GM23338 (cell line): Measurements from ENCODE around the gene CABYR. TPM values are rescaled to one million over a fixed set of nuclear protein-coding genes. Genes with fewer than 3 reads are reported as not detected.

ENCODE experiments used
- ATAC-seq: fragments of 200-7000 bp; cut with Tn5 transposase; 3 replicates; pipeline ENCODE4 v1.9.1; 2020
- DNase-seq: peaks from one replicate; pipeline ENCODE4 v3.0.0-alpha.2; 2015; ENCODE audit warnings: low spot score
- H2AFZ ChIP-seq: fragments of 200-600 bp; sonication (generic); 2 replicates; pipeline ENCODE4 v1.8.0; 2016; ENCODE audit warnings: antibody characterized with exemption, mild to moderate bottlenecking, moderate library complexity
- H3F3A ChIP-seq: fragments of 200-600 bp; sonication (generic); replicated peaks from 2 replicates; pipeline ENCODE4 v1.8.0; 2017; ENCODE audit warnings: antibody characterized with exemption, mixed run types, low read depth
- H3K27ac ChIP-seq: fragments of 200-600 bp; sonication (generic); 2 replicates; pipeline ENCODE4 v1.6.1; 2016; ENCODE audit warnings: low read depth
- H3K27me3 ChIP-seq: fragments of 200-600 bp; sonication (generic); 2 replicates; pipeline ENCODE4 v1.8.0; 2016; ENCODE audit warnings: mild to moderate bottlenecking, mixed run types, moderate library complexity; ENCODE audit not compliant: insufficient read depth
- H3K36me3 ChIP-seq: fragments of 200-600 bp; sonication (generic); 2 replicates; pipeline ENCODE4 v1.8.0; 2016; ENCODE audit warnings: mild to moderate bottlenecking; ENCODE audit not compliant: insufficient read depth
- H3K4me1 ChIP-seq: fragments of 200-600 bp; sonication (generic); 2 replicates; pipeline ENCODE4 v1.8.0; 2016; ENCODE audit warnings: mild to moderate bottlenecking, moderate library complexity; ENCODE audit not compliant: insufficient read depth
- H3K4me2 ChIP-seq: fragments of 200-600 bp; sonication (generic); 2 replicates; pipeline ENCODE4 v1.7.1; 2017; ENCODE audit warnings: mixed run types
- H3K4me3 ChIP-seq: fragments of 200-600 bp; sonication (generic); 2 replicates; pipeline ENCODE4 v1.6.1; 2016; ENCODE audit warnings: mixed run types
- H3K79me2 ChIP-seq: fragments of 200-600 bp; sonication (generic); replicated peaks from 2 replicates; pipeline ENCODE4 v1.8.0; 2017; ENCODE audit warnings: mild to moderate bottlenecking; ENCODE audit not compliant: insufficient read depth
- H3K9me2 ChIP-seq: fragments of 200-600 bp; sonication (generic); 2 replicates; pipeline ENCODE4 v1.8.0; 2017; ENCODE audit not compliant: insufficient read depth
- H4K20me1 ChIP-seq: fragments of 200-600 bp; sonication (generic); replicated peaks from 2 replicates; pipeline ENCODE4 v1.8.0; 2017; ENCODE audit warnings: mild to moderate bottlenecking; ENCODE audit not compliant: insufficient read depth
- H3K27ac Mint-ChIP-seq: 2 replicates; pipeline ENCODE4 v1.8.0; 2020; ENCODE audit warnings: inconsistent platforms, mild to moderate bottlenecking, moderate library complexity, mixed read lengths
- H3K27me3 Mint-ChIP-seq: 3 replicates; pipeline ENCODE4 v1.8.0; 2022; ENCODE audit warnings: low read depth, mild to moderate bottlenecking, moderate library complexity, mixed read lengths, inconsistent platforms; ENCODE audit not compliant: insufficient read depth, poor library complexity
- H3K36me3 Mint-ChIP-seq: 3 replicates; pipeline ENCODE4 v1.8.0; 2021; ENCODE audit warnings: low read depth, mild to moderate bottlenecking, inconsistent platforms, moderate library complexity, mixed read lengths
- H3K4me1 Mint-ChIP-seq: 3 replicates; pipeline ENCODE4 v1.8.0; 2020; ENCODE audit warnings: mild to moderate bottlenecking, inconsistent platforms, mixed read lengths
- H3K4me3 Mint-ChIP-seq: 3 replicates; pipeline ENCODE4 v1.8.0; 2021; ENCODE audit warnings: moderate library complexity, mild to moderate bottlenecking, inconsistent platforms, mixed read lengths
- H3K9me3 Mint-ChIP-seq: 3 replicates; pipeline ENCODE4 v1.8.0; 2020; ENCODE audit warnings: moderate library complexity, mild to moderate bottlenecking, inconsistent platforms, mixed read lengths
- CREB1 ChIP-seq: fragments of 250-450 bp; sonication (Bioruptor Pico); IDR thresholded peaks from 2 replicates; pipeline ENCODE4 v1.5.0; 2020; ENCODE audit warnings: low read depth, mild to moderate bottlenecking, moderate library complexity
- CTCF ChIP-seq, 2 experiments: fragments of 200-600 bp in 1 of 2; sonication (generic) in 1 of 2; conservative IDR thresholded peaks; 2 replicates each; pipeline versions ENCODE4 v1.5.1 to v1.6.1; 2016 to 2017; ENCODE audit warnings: antibody characterized with exemption in 2 of 2, low read depth in 2 of 2, mild to moderate bottlenecking in 2 of 2, moderate library complexity in 1 of 2
- ETS1 ChIP-seq: IDR thresholded peaks from 2 replicates; pipeline ENCODE4 v1.6.1; 2016; ENCODE audit warnings: antibody characterized with exemption
- EZH2 ChIP-seq: fragments of 200-600 bp; sonication (generic); IDR thresholded peaks from one replicate; pipeline ENCODE4 v1.8.0; 2017; ENCODE audit warnings: antibody characterized with exemption, mild to moderate bottlenecking, low read depth; ENCODE audit not compliant: unreplicated experiment
- EZH2phosphoT487 ChIP-seq: fragments of 200-600 bp; sonication (generic); IDR thresholded peaks from one replicate; pipeline ENCODE4 v1.8.1; 2018; ENCODE audit warnings: antibody characterized with exemption; ENCODE audit not compliant: unreplicated experiment
- JUNB ChIP-seq: IDR thresholded peaks from one replicate; pipeline ENCODE4 v1.6.1; 2016; ENCODE audit warnings: antibody characterized with exemption; ENCODE audit not compliant: unreplicated experiment
- NANOG ChIP-seq: IDR thresholded peaks from 2 replicates; pipeline ENCODE4 v1.6.1; 2016; ENCODE audit warnings: antibody characterized with exemption, borderline replicate concordance
- POLR2AphosphoS5 ChIP-seq: IDR thresholded peaks from 2 replicates; pipeline ENCODE4 v1.6.1; 2016; ENCODE audit warnings: antibody characterized with exemption, low read depth
- REST ChIP-seq: IDR thresholded peaks from one replicate; pipeline ENCODE4 v1.6.1; 2018; ENCODE audit warnings: antibody characterized with exemption; ENCODE audit not compliant: unreplicated experiment
- STAT1 ChIP-seq: IDR thresholded peaks from one replicate; pipeline ENCODE4 v1.6.1; 2016; ENCODE audit warnings: antibody characterized with exemption; ENCODE audit not compliant: unreplicated experiment
- ZNF114 ChIP-seq: fragments of 250-450 bp; sonication (Bioruptor Pico); IDR thresholded peaks from 2 replicates; pipeline ENCODE4 v1.5.0; 2020; ENCODE audit warnings: mild to moderate bottlenecking, moderate library complexity
- ZNF331 ChIP-seq: fragments of 250-450 bp; sonication (Bioruptor Pico); IDR thresholded peaks from 2 replicates; pipeline ENCODE4 v1.5.0; 2020; ENCODE audit warnings: low read depth, mild to moderate bottlenecking, moderate library complexity
- polyA plus RNA-seq: library from polyadenylated mRNA; unstranded; fragments of >200 nt; fragmentation: Nextera tagmentation; extraction: Ambion mirVana; gene quantifications from 2 replicates; pipeline ENCODE4 v1.2.1, GENCODE V29; 2016
- total RNA-seq: library from RNA; depleted of rRNA; stranded (reverse); fragments of >200 nt; shearing (Covaris generic); gene quantifications from 2 replicates; pipeline ENCODE4 v1.2.3, GENCODE V29; 2014

CABYR gene
- total and polyA plus RNA-seq, 2 experiments from 2014 or later, result 24.0 to 48.4 TPM

- Mint-ChIP-seq H3K4me1 (peaks cover 9% of the 10 kb centered on the region; the same call in 2 of the 3 replicates), H3K4me3 (no peak overlapping the region), H3K27me3 (no peaks in the 10 kb centered on the region), H3K36me3 (peaks cover 22% of the 10 kb centered on the region; the same call in 2 of the 3 replicates), H3K9me3 (no peaks in the 10 kb centered on the region), H3K27ac (0 out of 2 replicates have a peak overlapping the region, but pooled peaks have one; percentile 64)
- TF ChIP-seq CTCF (conservative IDR thresholded peaks at IDR 0.05; ENCODE audit: low read depth in 2 of 2) (peak; percentile 88 to 93), CREB1 (peak; percentile 26; the same call in 1 of the 2 replicates), ETS1 (no peak)
- no peaks in the 10 kb centered on the region for H3K9me2 ChIP-seq
- H2AFZ ChIP-seq, result no peak overlapping the region
- H3F3A ChIP-seq, result no peaks in the 10 kb centered on the region
- no peaks in the 10 kb centered on the region for H3K27me3 ChIP-seq
- 0 out of 2 replicates have a peak overlapping the region, but pooled peaks have one; percentile 21 for H3K27ac ChIP-seq
- no peaks in the 10 kb centered on the region for H3K79me2 ChIP-seq
- H3K4me1 ChIP-seq, result no peaks in the 10 kb centered on the region
- ATAC-seq, result peak; percentile 95
- H3K36me3 ChIP-seq, result no peaks in the 10 kb centered on the region; the same call in 1 of the 2 replicates
- no peak overlapping the region for H3K4me2 ChIP-seq
- DNase-seq, result peak; percentile 94
- no peak overlapping the region for H3K4me3 ChIP-seq
- no peaks in the 10 kb centered on the region for H4K20me1 ChIP-seq
Observed at GRCh38 chr18:24176727-24177416, 38.0 kb downstream of the CABYR start.

- H3K27ac ChIP-seq, result 0 out of 2 replicates have a peak overlapping the region, but pooled peaks have one; percentile 21
- no peaks in the 10 kb centered on the region for H3K9me3 Mint-ChIP-seq
- H3K36me3 Mint-ChIP-seq, result peaks cover 22% of the 10 kb centered on the region; the same call in 2 of the 3 replicates
- DNase-seq, result no peak
- no peaks in the 10 kb centered on the region for H3K9me2 ChIP-seq
- H3K36me3 ChIP-seq, result no peaks in the 10 kb centered on the region; the same call in 1 of the 2 replicates
- peaks cover 13% of the 10 kb centered on the region; the same call in 2 of the 3 replicates for H3K4me1 Mint-ChIP-seq
- no peak overlapping the region for H3K4me3 Mint-ChIP-seq
- no peaks in the 10 kb centered on the region for H3F3A ChIP-seq
- H4K20me1 ChIP-seq, result no peaks in the 10 kb centered on the region
- H3K4me1 ChIP-seq, result no peaks in the 10 kb centered on the region
- H2AFZ ChIP-seq, result no peak overlapping the region
- H3K4me3 ChIP-seq, result no peak overlapping the region
- H3K79me2 ChIP-seq, result no peaks in the 10 kb centered on the region
- ATAC-seq, result no peak
- H3K27ac Mint-ChIP-seq, result no peak overlapping the region
- H3K27me3 Mint-ChIP-seq, result no peaks in the 10 kb centered on the region
- no peaks in the 10 kb centered on the region for H3K27me3 ChIP-seq
- H3K4me2 ChIP-seq, result no peak overlapping the region
- TF ChIP-seq STAT1 (no peak), CTCF (conservative IDR thresholded peaks at IDR 0.05; ENCODE audit: low read depth in 2 of 2) (no peak), ZNF114 (no peak), POLR2AphosphoS5 (no peak), CREB1 (no peak), ZNF331 (no peak), EZH2 (no peak), ETS1 (no peak), JUNB (no peak), EZH2phosphoT487 (no peak), REST (no peak), NANOG (no peak)
Observed at GRCh38 chr18:24177499-24178133, 38.8 kb downstream of the CABYR start.
